A549 treated with ZK216348 at 1 μM for 4 hours (cell line): ENCODE results near the gene TIFAB. TPM values are rescaled to one million over a fixed set of nuclear protein-coding genes. Genes with fewer than 3 reads are reported as not detected.

ENCODE experiments used
- total RNA-seq: library from RNA; stranded (reverse); fragments of 200-300 nt; extraction: Qiagen RNA extraction; gene quantifications from 5 replicates; pipeline ENCODE4 v1.2.3, GENCODE V29; 2022; ENCODE audit warnings: low read depth

The TIFAB gene, protein sequence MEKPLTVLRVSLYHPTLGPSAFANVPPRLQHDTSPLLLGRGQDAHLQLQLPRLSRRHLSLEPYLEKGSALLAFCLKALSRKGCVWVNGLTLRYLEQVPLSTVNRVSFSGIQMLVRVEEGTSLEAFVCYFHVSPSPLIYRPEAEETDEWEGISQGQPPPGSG
- total RNA-seq = not detected in 5 replicates

DNA sequence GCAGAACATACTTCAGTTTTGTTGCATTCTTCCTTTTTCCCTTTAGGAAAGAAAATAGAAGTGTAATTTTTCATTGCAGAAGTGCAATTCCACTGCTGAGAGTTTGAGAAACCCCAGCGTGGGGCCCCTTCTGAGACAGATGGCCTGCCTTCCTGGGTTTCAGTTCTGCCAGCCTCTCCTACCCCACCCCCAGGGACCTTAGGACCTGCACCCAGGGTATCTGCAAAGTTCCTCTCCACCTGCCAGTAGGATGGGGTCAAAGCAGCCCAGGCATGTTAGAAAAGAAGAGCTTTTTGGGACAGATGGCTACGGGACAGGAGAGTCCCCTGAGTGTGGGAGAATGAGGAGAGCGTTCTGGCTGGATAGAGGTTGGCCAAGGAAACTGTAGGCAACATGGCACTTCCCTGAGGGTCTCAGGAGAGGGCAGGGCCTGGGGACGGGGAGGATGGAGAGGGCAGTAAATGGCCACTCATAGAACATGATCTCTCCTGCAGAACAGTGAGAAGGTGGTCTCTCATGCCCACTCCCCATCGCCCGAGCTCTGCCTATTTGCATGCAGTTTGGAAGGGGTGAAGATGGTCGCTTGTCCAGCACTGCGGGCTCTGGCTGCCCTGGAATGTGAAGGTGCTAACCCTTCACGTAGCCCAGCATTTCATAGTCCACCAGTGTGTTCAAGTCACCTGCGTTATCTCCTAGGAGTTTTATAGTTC is at the start of gene TIFAB:
Gene TIFAB (minus strand): TSS at position 31 of the 710 bp plus-strand sequence. CDS start 2,412 bp downstream, outside the sequence.

GRCh38 chr5:135447298-135447929 is 4.7 kb downstream of the TIFAB start, which contains the start of gene DCANP1:
TSS of gene DCANP1 (minus strand) at chr5:135447348. CDS start at chr5:135447108, 240 bp downstream.

DNA sequence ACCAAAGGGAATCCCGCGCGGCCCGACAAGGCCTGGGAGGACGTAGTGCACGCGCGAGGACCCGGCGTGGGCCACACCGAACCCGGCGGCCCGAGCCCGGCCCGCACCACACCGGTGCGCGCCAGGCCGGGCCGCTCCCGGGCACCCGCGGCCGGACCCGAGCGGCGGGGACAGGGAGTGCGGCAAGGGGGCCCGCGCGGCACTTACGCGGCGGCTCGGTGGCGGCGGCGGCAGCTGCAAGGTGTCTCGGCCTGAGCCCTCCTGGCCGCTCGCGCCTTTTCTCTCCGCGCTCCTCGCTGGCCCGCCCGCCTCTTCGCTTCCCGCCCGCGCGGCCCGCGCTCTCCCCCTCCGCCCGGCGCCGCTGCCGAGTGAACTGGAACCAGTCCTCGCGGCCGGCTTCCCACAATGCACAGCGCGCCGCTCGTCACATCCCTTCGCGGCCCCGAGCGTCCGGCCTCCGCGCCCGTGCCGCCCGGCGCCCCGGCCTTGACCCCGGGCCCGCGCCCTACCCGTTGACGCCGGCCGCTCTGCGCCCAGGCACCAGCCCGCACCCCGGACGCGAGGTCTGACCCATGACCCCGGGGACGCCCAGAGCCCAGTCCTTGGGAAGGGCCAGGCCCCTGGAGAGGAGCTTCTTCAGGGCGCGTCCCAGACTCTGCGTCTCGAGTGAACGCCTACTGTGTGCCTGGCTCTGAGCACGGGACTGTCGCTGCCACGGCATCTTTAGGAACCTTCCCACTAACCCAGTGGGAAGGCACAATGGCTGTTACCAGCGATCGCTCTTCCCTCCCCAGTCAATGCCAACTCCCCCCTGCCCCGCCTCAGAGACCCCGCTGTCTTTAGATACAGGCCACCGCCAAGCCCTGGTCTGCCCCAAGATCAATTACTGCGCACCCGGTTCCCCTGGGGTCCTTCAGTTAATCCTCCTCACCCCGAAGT is 53.0 kb downstream of the TIFAB start, which contains the start of gene MACROH2A1:
Gene MACROH2A1 (minus strand): TSS at position 377 of the 939 bp plus-strand sequence. CDS start 10,138 bp downstream, outside the sequence.

Other genes with a start within 250 kb of the TIFAB start
- gene MACROH2A1, start 53.1 kb downstream of the TIFAB start, total RNA-seq = 159 to 214 TPM (median 206 TPM) in 5 replicates
- gene DCANP1, start 5.0 kb downstream of the TIFAB start, total RNA-seq = not detected in 5 replicates
- gene NEUROG1, start 83.6 kb upstream of the TIFAB start, total RNA-seq = not detected in 5 replicates
- gene CXCL14, start 126.6 kb upstream of the TIFAB start, total RNA-seq = 0.14 to 0.15 TPM (median 0.14 TPM) in 3 of 5 replicates, not detected in the others